ENCODE measurements around the gene LY6G6F.

LY6G6F gene

GRCh38 chr6:31680226-31681134 lies 26.2 kb upstream of the LY6G6F start, which contains the start of gene LY6G5C:
Gene LY6G5C (minus strand): TSS chr6:31681067. CDS start chr6:31680373, 694 bp downstream.
- Histone ChIP-seq H3K4me3 (ENCODE audit: low read length) (peak within 1 kb of the TSS; percentile 26; the same call in 1 of the 2 replicates), H3K27me3 (ENCODE audit: control insufficient read depth, insufficient read depth, low read length) (peaks cover 2% of the 10 kb centered on the region; the same call in 1 of the 2 replicates), H3K36me3 (ENCODE audit: control insufficient read depth, insufficient read depth, low read length) (no peaks in the 10 kb centered on the region), H3K27ac (ENCODE audit: low read length) (no peak within 1 kb of the TSS), H3K4me1 (ENCODE audit: control insufficient read depth, insufficient read depth, low read length) (peaks cover 1% of the 10 kb centered on the region; the same call in 1 of the 2 replicates), H3K9me3 (ENCODE audit: control insufficient read depth, insufficient read depth, low read length) (no peaks in the 10 kb centered on the region)
- no peak for DNase-seq (ENCODE audit: low read depth, low spot score)
- no CpG with 5 or more reads among the region's 17 CpGs for WGBS (ENCODE audit: insufficient coverage, insufficient read length)

- H3K27me3 ChIP-seq (ENCODE audit: control insufficient read depth, insufficient read depth, low read length), result peaks cover 2% of the 10 kb centered on the region; the same call in 1 of the 2 replicates
- no CpG with 5 or more reads among the region's 40 CpGs for WGBS (ENCODE audit: insufficient coverage, insufficient read length)
- no peak overlapping the region for H3K27ac ChIP-seq (ENCODE audit: low read length)
- DNase-seq (ENCODE audit: low read depth, low spot score), result no peak
- H3K4me3 ChIP-seq (ENCODE audit: low read length), result peak overlapping the region; percentile 26; the same call in 1 of the 2 replicates
- no peaks in the 10 kb centered on the region for H3K36me3 ChIP-seq (ENCODE audit: control insufficient read depth, insufficient read depth, low read length)
- H3K4me1 ChIP-seq (ENCODE audit: control insufficient read depth, insufficient read depth, low read length), result peaks cover 1% of the 10 kb centered on the region; the same call in 1 of the 2 replicates
- H3K9me3 ChIP-seq (ENCODE audit: control insufficient read depth, insufficient read depth, low read length), result no peaks in the 10 kb centered on the region
Observed at GRCh38 chr6:31681135-31681671, 25.5 kb upstream of the LY6G6F start.

GRCh38 chr6:31683591-31683990 lies 23.1 kb upstream of the LY6G6F start:
- Histone ChIP-seq H3K4me1 (ENCODE audit: control insufficient read depth, insufficient read depth, low read length) (peaks cover 1% of the 10 kb centered on the region; the same call in 1 of the 2 replicates), H3K36me3 (ENCODE audit: control insufficient read depth, insufficient read depth, low read length) (peaks cover 10% of the 10 kb centered on the region; the same call in 1 of the 2 replicates), H3K27me3 (ENCODE audit: control insufficient read depth, insufficient read depth, low read length) (peaks cover 2% of the 10 kb centered on the region; the same call in 1 of the 2 replicates), H3K27ac (ENCODE audit: low read length) (no peak overlapping the region), H3K9me3 (ENCODE audit: control insufficient read depth, insufficient read depth, low read length) (no peaks in the 10 kb centered on the region), H3K4me3 (ENCODE audit: low read length) (peak overlapping the region; percentile 16; the same call in 1 of the 2 replicates)
- no CpG with 5 or more reads among the region's 13 CpGs for WGBS (ENCODE audit: insufficient coverage, insufficient read length)
- DNase-seq (ENCODE audit: low read depth, low spot score), result no peak

GRCh38 chr6:31686483-31686882 lies 20.2 kb upstream of the LY6G6F start:
- H3K4me1 ChIP-seq (ENCODE audit: control insufficient read depth, insufficient read depth, low read length), result peaks cover 1% of the 10 kb centered on the region; the same call in 1 of the 2 replicates
- peaks cover 13% of the 10 kb centered on the region for H3K36me3 ChIP-seq (ENCODE audit: control insufficient read depth, insufficient read depth, low read length)
- DNase-seq (ENCODE audit: low read depth, low spot score), result no peak
- no peak overlapping the region for H3K27ac ChIP-seq (ENCODE audit: low read length)
- no peaks in the 10 kb centered on the region for H3K9me3 ChIP-seq (ENCODE audit: control insufficient read depth, insufficient read depth, low read length)
- WGBS (ENCODE audit: insufficient coverage, insufficient read length), result no CpG with 5 or more reads among the region's 5 CpGs
- peaks cover 1% of the 10 kb centered on the region; the same call in 1 of the 2 replicates for H3K27me3 ChIP-seq (ENCODE audit: control insufficient read depth, insufficient read depth, low read length)
- H3K4me3 ChIP-seq (ENCODE audit: low read length), result no peak overlapping the region

GRCh38 chr6:31687321-31687720 lies 19.3 kb upstream of the LY6G6F start:
- Histone ChIP-seq H3K4me1 (ENCODE audit: control insufficient read depth, insufficient read depth, low read length) (peaks cover 1% of the 10 kb centered on the region; the same call in 1 of the 2 replicates), H3K9me3 (ENCODE audit: control insufficient read depth, insufficient read depth, low read length) (no peaks in the 10 kb centered on the region), H3K4me3 (ENCODE audit: low read length) (no peak overlapping the region), H3K36me3 (ENCODE audit: control insufficient read depth, insufficient read depth, low read length) (peaks cover 13% of the 10 kb centered on the region), H3K27ac (ENCODE audit: low read length) (no peak overlapping the region), H3K27me3 (ENCODE audit: control insufficient read depth, insufficient read depth, low read length) (no peaks in the 10 kb centered on the region)
- no CpG with 5 or more reads among the region's 8 CpGs for WGBS (ENCODE audit: insufficient coverage, insufficient read length)
- no peak for DNase-seq (ENCODE audit: low read depth, low spot score)

GRCh38 chr6:31687860-31688693 lies 18.6 kb upstream of the LY6G6F start:
- no peak overlapping the region for H3K27ac ChIP-seq (ENCODE audit: low read length)
- no peak overlapping the region for H3K4me3 ChIP-seq (ENCODE audit: low read length)
- H3K4me1 ChIP-seq (ENCODE audit: control insufficient read depth, insufficient read depth, low read length), result peaks cover 1% of the 10 kb centered on the region; the same call in 1 of the 2 replicates
- no peaks in the 10 kb centered on the region for H3K27me3 ChIP-seq (ENCODE audit: control insufficient read depth, insufficient read depth, low read length)
- peaks cover 13% of the 10 kb centered on the region for H3K36me3 ChIP-seq (ENCODE audit: control insufficient read depth, insufficient read depth, low read length)
- no peaks in the 10 kb centered on the region for H3K9me3 ChIP-seq (ENCODE audit: control insufficient read depth, insufficient read depth, low read length)
- no CpG with 5 or more reads among the region's 14 CpGs for WGBS (ENCODE audit: insufficient coverage, insufficient read length)
- DNase-seq (ENCODE audit: low read depth, low spot score), result no peak

GRCh38 chr6:31689249-31690110 lies 17.2 kb upstream of the LY6G6F start:
- no peak overlapping the region for H3K27ac ChIP-seq (ENCODE audit: low read length)
- WGBS (ENCODE audit: insufficient coverage, insufficient read length), result no CpG with 5 or more reads among the region's 11 CpGs
- H3K36me3 ChIP-seq (ENCODE audit: control insufficient read depth, insufficient read depth, low read length), result peaks cover 13% of the 10 kb centered on the region

GRCh38 chr6:31690231-31691077 lies 16.2 kb upstream of the LY6G6F start:
- Histone ChIP-seq H3K9me3 (ENCODE audit: control insufficient read depth, insufficient read depth, low read length) (no peaks in the 10 kb centered on the region), H3K36me3 (ENCODE audit: control insufficient read depth, insufficient read depth, low read length) (peaks cover 13% of the 10 kb centered on the region), H3K27ac (ENCODE audit: low read length) (no peak overlapping the region), H3K4me3 (ENCODE audit: low read length) (no peak overlapping the region), H3K4me1 (ENCODE audit: control insufficient read depth, insufficient read depth, low read length) (no peaks in the 10 kb centered on the region), H3K27me3 (ENCODE audit: control insufficient read depth, insufficient read depth, low read length) (no peaks in the 10 kb centered on the region)
- no CpG with 5 or more reads among the region's 10 CpGs for WGBS (ENCODE audit: insufficient coverage, insufficient read length)
- DNase-seq (ENCODE audit: low read depth, low spot score), result no peak

More at GRCh38 chr6:31689249-31690110, 17.2 kb upstream of the LY6G6F start:
- Histone ChIP-seq H3K27me3 (ENCODE audit: control insufficient read depth, insufficient read depth, low read length) (no peaks in the 10 kb centered on the region), H3K9me3 (ENCODE audit: control insufficient read depth, insufficient read depth, low read length) (no peaks in the 10 kb centered on the region), H3K4me1 (ENCODE audit: control insufficient read depth, insufficient read depth, low read length) (no peaks in the 10 kb centered on the region), H3K4me3 (ENCODE audit: low read length) (no peak overlapping the region)
- no peak for DNase-seq (ENCODE audit: low read depth, low spot score)

- Histone ChIP-seq H3K4me3 (ENCODE audit: low read length) (no peak overlapping the region), H3K27ac (ENCODE audit: low read length) (no peak overlapping the region), H3K36me3 (ENCODE audit: control insufficient read depth, insufficient read depth, low read length) (peaks cover 13% of the 10 kb centered on the region)
Observed at GRCh38 chr6:31691078-31691463, 15.6 kb upstream of the LY6G6F start.

More at GRCh38 chr6:31691078-31691463, 15.6 kb upstream of the LY6G6F start:
- no peaks in the 10 kb centered on the region for H3K4me1 ChIP-seq (ENCODE audit: control insufficient read depth, insufficient read depth, low read length)
- no peaks in the 10 kb centered on the region for H3K27me3 ChIP-seq (ENCODE audit: control insufficient read depth, insufficient read depth, low read length)
- DNase-seq (ENCODE audit: low read depth, low spot score), result no peak
- WGBS (ENCODE audit: insufficient coverage, insufficient read length), result no CpG with 5 or more reads among the region's 6 CpGs
- H3K9me3 ChIP-seq (ENCODE audit: control insufficient read depth, insufficient read depth, low read length), result no peaks in the 10 kb centered on the region

Data from iPS DF 6.9 (cell line).